Neural cell (in vitro differentiated cells): ENCODE measurements around the gene SAC3D1. TPM values are rescaled to one million over a fixed set of nuclear protein-coding genes. Genes with fewer than 3 reads are reported as not detected.

Experiments
- H2AFZ ChIP-seq: fragments of 200-600, 300-800 bp; sonication (generic), shearing (Covaris generic); 2 replicates; pipeline ENCODE4 v1.6.0; 2014; ENCODE audit warnings: low read depth, mild to moderate bottlenecking, antibody characterized with exemption, low read length, moderate library complexity
- H3F3A ChIP-seq: fragments of 200-600 bp; shearing (Covaris generic); 2 replicates; pipeline ENCODE4 v1.6.1; 2016; ENCODE audit warnings: mild to moderate bottlenecking, moderate library complexity, mixed read lengths, antibody characterized with exemption, low read length; ENCODE audit not compliant: insufficient read depth, poor library complexity, severe bottlenecking
- H3K27ac ChIP-seq: fragments of 200-600, 300-800 bp; sonication (generic), shearing (Covaris generic); 2 replicates; pipeline ENCODE4 v1.5.1; 2014; ENCODE audit warnings: mild to moderate bottlenecking, low read length, moderate library complexity
- H3K27me3 ChIP-seq: fragments of 300-800, 200-600 bp; sonication (generic), shearing (Covaris generic); 2 replicates; pipeline ENCODE4 v1.6.0; 2014; ENCODE audit warnings: mild to moderate bottlenecking, low read depth, low read length, moderate library complexity; ENCODE audit not compliant: insufficient read depth
- H3K36me3 ChIP-seq: fragments of 300-800, 200-600 bp; sonication (generic), shearing (Covaris generic); 2 replicates; pipeline ENCODE4 v1.5.1; 2014; ENCODE audit warnings: mild to moderate bottlenecking, antibody characterized with exemption, low read length, moderate library complexity; ENCODE audit not compliant: insufficient read depth
- H3K4me2 ChIP-seq: fragments of 300-800, 200-600 bp; sonication (generic), shearing (Covaris generic); 2 replicates; pipeline ENCODE4 v1.6.0; 2014; ENCODE audit warnings: mild to moderate bottlenecking, low read length
- H3K4me3 ChIP-seq: fragments of 300-800, 200-600 bp; sonication (generic), shearing (Covaris generic); 2 replicates; pipeline ENCODE4 v1.5.1; 2014; ENCODE audit warnings: mild to moderate bottlenecking, low read length, moderate library complexity
- H3K79me2 ChIP-seq: fragments of 200-600 bp; shearing (Covaris generic); replicated peaks from 2 replicates; pipeline ENCODE4 v1.6.0; 2014; ENCODE audit warnings: mild to moderate bottlenecking, low read length, moderate library complexity; ENCODE audit not compliant: insufficient read depth
- H3K9ac ChIP-seq: fragments of 300-800, 200-600 bp; sonication (generic), shearing (Covaris generic); 2 replicates; pipeline ENCODE4 v1.6.1; 2016; ENCODE audit warnings: mild to moderate bottlenecking, low read length, mixed read lengths
- H3K9me2 ChIP-seq: fragments of 200-600 bp; shearing (Covaris generic); 2 replicates; pipeline ENCODE4 v1.6.1; 2016; ENCODE audit warnings: mild to moderate bottlenecking, low read length, mixed read lengths; ENCODE audit not compliant: insufficient read depth
- H3K9me3 ChIP-seq: fragments of 200-600, 300-800 bp; sonication (generic), shearing (Covaris generic); 2 replicates; pipeline ENCODE4 v1.6.1; 2016; ENCODE audit warnings: mild to moderate bottlenecking, mixed run types, low read length, moderate library complexity, mixed read lengths
- H4K20me1 ChIP-seq: fragments of 200-600 bp; shearing (Covaris generic); 2 replicates; pipeline ENCODE4 v1.6.1; 2016; ENCODE audit warnings: mild to moderate bottlenecking, mixed run types; ENCODE audit not compliant: insufficient read depth
- EP300 ChIP-seq: fragments of 450-650 bp; conservative IDR thresholded peaks from 2 replicates; pipeline ENCODE4 v1.6.1; 2014; ENCODE audit warnings: antibody characterized with exemption, mild to moderate bottlenecking, moderate library complexity; ENCODE audit not compliant: poor library complexity, severe bottlenecking
- EZH2 ChIP-seq: fragments of 200-600, 300-800 bp; shearing (Covaris generic), sonication (generic); IDR thresholded peaks from 2 replicates; pipeline ENCODE4 v1.6.1; 2014; ENCODE audit warnings: antibody characterized with exemption, low read length, borderline replicate concordance, mild to moderate bottlenecking; ENCODE audit not compliant: insufficient read depth, poor library complexity, severe bottlenecking
- MXI1 ChIP-seq: fragments of 450-650 bp; conservative IDR thresholded peaks from 2 replicates; pipeline ENCODE4 v1.6.1; 2014; ENCODE audit warnings: antibody characterized with exemption, mild to moderate bottlenecking; ENCODE audit not compliant: poor library complexity, severe bottlenecking
- POLR2AphosphoS5 ChIP-seq: IDR thresholded peaks from 2 replicates; pipeline ENCODE4 v1.6.1; 2012
- RAD21 ChIP-seq: fragments of 450-650 bp; conservative IDR thresholded peaks from 2 replicates; pipeline ENCODE4 v1.6.1; 2014; ENCODE audit warnings: antibody characterized with exemption, mild to moderate bottlenecking, moderate library complexity
- SMC3 ChIP-seq: fragments of 450-650 bp; conservative IDR thresholded peaks from 2 replicates; pipeline ENCODE4 v1.6.1; 2014; ENCODE audit warnings: antibody characterized with exemption, mild to moderate bottlenecking, moderate library complexity; ENCODE audit not compliant: poor library complexity
- TAF1 ChIP-seq: IDR thresholded peaks from 2 replicates; pipeline ENCODE4 v1.6.1; 2012; ENCODE audit warnings: low read depth
- polyA plus RNA-seq: library from polyadenylated mRNA; depleted of rRNA; stranded (reverse); fragments of >200 nt; gene quantifications from 2 replicates; pipeline ENCODE4 v1.2.3, GENCODE V29; 2014
- TF ChIP-seq, protein P1 (sequence below): IDR thresholded peaks from 2 replicates; pipeline ENCODE4 v1.6.1; 2012; ENCODE audit warnings: borderline replicate concordance
- TF ChIP-seq, protein P2 (sequence below): fragments of 450-650 bp; IDR thresholded peaks from 2 replicates; pipeline ENCODE4 v1.5.1; 2014; ENCODE audit warnings: antibody characterized with exemption, mild to moderate bottlenecking, moderate library complexity; ENCODE audit not compliant: poor library complexity, severe bottlenecking

Gene SAC3D1
- polyA plus RNA-seq, 1 donor from 2014 or later = 23.5 TPM

DNA sequence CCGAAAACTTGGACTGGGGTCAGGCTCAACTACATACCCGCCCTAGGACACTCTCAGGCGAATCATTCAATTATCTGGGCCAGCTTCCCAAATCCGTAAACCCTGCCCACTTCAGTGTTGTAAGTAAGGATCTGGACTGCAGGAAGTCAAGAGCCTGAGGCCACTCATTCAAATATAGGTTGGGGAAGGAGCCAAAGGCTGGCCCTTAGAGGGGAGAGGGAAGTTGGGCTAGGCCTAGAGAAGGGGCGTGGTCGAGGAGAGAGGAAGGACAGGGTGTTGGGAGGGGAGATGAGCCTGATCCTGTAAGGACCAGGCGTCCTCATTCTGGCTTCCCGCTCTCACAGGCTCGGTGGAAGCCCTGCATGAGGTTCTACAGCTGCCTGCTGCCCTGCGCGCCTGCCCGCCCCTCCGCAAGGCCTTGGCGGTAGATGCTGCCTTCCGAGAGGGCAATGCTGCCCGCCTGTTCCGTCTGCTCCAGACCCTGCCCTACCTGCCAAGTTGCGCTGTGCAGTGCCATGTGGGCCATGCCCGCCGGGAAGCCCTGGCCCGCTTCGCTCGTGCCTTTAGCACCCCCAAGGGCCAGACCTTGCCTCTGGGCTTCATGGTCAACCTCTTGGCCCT, 3.0 kb downstream of the SAC3D1 start:
- Histone ChIP-seq H3F3A (no peaks in the 10 kb centered on the region), H3K9ac (no peak overlapping the region), H3K36me3 (no peaks in the 10 kb centered on the region), H4K20me1 (no peaks in the 10 kb centered on the region), H3K79me2 (peaks cover 9% of the 10 kb centered on the region), H3K9me3 (no peaks in the 10 kb centered on the region), H3K4me2 (no peak overlapping the region), H3K27me3 (no peaks in the 10 kb centered on the region), H3K27ac (no peak overlapping the region), H3K4me3 (no peak overlapping the region), H3K9me2 (no peaks in the 10 kb centered on the region), H2AFZ (no peak overlapping the region)
- TF ChIP-seq RAD21 = no peak
- TF ChIP-seq MXI1 = no peak
- TF ChIP-seq SMC3 = no peak

DNA sequence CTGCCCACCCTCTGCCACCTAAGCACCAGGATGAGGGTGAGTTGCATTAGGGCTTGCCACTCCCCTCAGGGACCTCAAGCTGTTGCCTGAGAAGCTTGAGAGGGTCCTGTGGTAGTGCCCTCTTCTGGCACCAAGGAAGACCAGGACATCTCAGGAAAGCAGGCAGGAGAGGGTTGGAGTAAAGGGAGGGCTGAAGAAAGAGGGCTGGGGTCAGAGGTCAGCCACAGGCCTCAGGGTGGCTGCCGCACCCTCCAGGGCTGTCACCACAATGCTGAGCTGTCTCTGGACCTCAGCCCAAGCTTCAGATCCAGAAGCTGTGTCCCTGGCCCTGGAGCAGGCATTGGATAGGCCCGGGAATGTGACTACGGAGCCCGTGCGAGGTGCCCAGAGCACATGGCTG, 4.1 kb downstream of the SAC3D1 start:
- Histone ChIP-seq H3K4me3 (no peak overlapping the region), H3K4me2 (no peak overlapping the region), H3K9me2 (no peaks in the 10 kb centered on the region), H2AFZ (no peak overlapping the region), H3K9me3 (no peaks in the 10 kb centered on the region), H3K9ac (no peak overlapping the region), H3K79me2 (peaks cover 9% of the 10 kb centered on the region), H4K20me1 (no peaks in the 10 kb centered on the region), H3K36me3 (no peaks in the 10 kb centered on the region), H3K27me3 (no peaks in the 10 kb centered on the region), H3F3A (no peaks in the 10 kb centered on the region), H3K27ac (no peak overlapping the region)
- TF ChIP-seq TAF1 (no peak), POLR2AphosphoS5 (no peak), RAD21 (no peak), MXI1 (no peak), EP300 (no peak), EZH2 (no peak), SMC3 (no peak)
- TF ChIP-seq, protein P1, sequence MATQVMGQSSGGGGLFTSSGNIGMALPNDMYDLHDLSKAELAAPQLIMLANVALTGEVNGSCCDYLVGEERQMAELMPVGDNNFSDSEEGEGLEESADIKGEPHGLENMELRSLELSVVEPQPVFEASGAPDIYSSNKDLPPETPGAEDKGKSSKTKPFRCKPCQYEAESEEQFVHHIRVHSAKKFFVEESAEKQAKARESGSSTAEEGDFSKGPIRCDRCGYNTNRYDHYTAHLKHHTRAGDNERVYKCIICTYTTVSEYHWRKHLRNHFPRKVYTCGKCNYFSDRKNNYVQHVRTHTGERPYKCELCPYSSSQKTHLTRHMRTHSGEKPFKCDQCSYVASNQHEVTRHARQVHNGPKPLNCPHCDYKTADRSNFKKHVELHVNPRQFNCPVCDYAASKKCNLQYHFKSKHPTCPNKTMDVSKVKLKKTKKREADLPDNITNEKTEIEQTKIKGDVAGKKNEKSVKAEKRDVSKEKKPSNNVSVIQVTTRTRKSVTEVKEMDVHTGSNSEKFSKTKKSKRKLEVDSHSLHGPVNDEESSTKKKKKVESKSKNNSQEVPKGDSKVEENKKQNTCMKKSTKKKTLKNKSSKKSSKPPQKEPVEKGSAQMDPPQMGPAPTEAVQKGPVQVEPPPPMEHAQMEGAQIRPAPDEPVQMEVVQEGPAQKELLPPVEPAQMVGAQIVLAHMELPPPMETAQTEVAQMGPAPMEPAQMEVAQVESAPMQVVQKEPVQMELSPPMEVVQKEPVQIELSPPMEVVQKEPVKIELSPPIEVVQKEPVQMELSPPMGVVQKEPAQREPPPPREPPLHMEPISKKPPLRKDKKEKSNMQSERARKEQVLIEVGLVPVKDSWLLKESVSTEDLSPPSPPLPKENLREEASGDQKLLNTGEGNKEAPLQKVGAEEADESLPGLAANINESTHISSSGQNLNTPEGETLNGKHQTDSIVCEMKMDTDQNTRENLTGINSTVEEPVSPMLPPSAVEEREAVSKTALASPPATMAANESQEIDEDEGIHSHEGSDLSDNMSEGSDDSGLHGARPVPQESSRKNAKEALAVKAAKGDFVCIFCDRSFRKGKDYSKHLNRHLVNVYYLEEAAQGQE = no peak
- TF ChIP-seq, protein P2, sequence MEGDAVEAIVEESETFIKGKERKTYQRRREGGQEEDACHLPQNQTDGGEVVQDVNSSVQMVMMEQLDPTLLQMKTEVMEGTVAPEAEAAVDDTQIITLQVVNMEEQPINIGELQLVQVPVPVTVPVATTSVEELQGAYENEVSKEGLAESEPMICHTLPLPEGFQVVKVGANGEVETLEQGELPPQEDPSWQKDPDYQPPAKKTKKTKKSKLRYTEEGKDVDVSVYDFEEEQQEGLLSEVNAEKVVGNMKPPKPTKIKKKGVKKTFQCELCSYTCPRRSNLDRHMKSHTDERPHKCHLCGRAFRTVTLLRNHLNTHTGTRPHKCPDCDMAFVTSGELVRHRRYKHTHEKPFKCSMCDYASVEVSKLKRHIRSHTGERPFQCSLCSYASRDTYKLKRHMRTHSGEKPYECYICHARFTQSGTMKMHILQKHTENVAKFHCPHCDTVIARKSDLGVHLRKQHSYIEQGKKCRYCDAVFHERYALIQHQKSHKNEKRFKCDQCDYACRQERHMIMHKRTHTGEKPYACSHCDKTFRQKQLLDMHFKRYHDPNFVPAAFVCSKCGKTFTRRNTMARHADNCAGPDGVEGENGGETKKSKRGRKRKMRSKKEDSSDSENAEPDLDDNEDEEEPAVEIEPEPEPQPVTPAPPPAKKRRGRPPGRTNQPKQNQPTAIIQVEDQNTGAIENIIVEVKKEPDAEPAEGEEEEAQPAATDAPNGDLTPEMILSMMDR = no peak
